Superior temporal gyrus (tissue), 1 donor: ENCODE data around the gene TOP2A.
"Not testable (repeated sequence)": the region's sequence is repeated elsewhere in the genome, so short reads cannot be mapped to it uniquely, and the experiment has no call there.

ENCODE experiments used
- DNase-seq: peaks from one replicate; pipeline ENCODE4 v3.0.0-alpha.2; 2016; ENCODE audit errors: extremely low spot score

TOP2A gene

GRCh38 chr17:40430272-40431230 is 12.9 kb upstream of the TOP2A start:
- no peak for DNase-seq

DNA sequence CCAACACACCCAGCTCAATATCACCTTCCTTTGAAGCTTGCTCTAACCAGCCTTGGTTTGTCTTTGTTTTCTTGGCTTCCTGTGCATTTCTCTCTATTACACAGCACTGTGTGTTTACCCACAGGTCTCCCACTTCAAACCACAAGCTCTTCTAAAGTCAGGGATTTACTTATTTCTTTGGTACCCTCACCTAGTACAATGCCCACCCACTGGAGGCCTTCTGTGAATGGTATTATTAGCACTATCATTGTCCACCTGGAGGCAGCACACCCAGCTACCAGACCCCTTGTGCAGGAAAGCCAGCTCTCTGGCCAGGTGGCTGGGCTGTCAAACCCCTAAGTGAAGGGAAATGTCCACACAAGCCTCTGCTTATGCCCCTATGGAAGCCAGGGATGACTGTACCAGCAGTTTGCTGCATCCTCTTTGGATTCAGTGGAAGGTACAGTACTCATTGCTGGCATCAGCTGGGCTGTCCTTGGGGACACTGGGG is 9.4 kb upstream of the TOP2A start:
- DNase-seq: no peak

DNA sequence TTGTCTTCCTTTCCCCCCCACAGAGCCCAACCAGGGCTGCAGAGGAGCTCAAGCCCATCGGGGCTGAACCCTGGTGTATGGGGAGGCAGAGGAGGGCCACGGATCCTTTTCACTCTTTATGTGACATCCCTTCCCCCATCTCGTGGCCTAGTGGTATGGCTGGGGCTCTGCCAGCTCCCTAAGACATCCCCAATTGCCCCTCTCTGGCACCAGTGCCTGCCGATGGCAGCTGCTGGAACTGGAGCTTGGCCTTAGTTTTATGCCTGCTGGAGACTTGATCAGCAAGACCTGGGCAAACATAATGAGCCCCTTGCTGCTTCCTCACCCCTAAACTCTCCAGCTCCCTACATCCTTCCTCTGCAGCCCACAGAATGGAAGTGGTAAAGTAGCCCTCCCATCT is 8.0 kb upstream of the TOP2A start:
- DNase-seq: no peak

DNA sequence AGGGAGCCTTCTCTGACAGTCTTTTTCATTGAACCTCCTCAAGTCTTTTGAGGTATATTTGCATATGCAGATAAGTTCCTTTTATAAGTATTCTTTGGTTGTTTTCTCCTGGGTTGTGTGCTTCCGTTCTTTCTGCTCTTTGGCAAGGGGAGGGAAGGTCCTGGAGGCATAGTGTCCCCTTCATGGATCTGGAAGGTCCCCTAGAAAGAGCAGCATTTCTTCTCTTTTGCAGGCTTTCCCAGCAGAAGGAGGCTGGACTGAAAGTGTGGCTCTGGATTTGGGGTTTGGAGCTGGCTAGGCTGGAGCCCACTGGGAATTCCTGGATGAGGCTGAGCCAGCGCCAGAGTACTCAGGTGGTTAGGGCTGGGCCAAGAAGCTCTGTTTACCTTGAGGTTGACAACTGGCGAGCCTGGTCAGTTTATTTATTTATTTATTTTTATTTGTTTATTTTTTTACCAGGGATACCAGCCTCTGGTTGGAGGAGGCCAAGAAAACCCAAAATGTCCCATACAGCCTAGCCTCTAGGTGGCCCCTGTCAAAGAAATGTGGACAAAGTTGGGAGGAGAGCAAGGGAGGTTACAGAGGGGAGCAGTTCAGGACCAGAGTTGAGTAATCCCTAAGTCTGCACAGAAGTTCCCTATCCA is 5.4 kb upstream of the TOP2A start:
- DNase-seq: no peak

GRCh38 chr17:40419559-40420331 is 2.0 kb upstream of the TOP2A start:
- DNase-seq: no peak

- no peak for DNase-seq
These were observed 671 bp upstream of the TOP2A start for GRCh38 chr17:40418428-40418706.

DNA sequence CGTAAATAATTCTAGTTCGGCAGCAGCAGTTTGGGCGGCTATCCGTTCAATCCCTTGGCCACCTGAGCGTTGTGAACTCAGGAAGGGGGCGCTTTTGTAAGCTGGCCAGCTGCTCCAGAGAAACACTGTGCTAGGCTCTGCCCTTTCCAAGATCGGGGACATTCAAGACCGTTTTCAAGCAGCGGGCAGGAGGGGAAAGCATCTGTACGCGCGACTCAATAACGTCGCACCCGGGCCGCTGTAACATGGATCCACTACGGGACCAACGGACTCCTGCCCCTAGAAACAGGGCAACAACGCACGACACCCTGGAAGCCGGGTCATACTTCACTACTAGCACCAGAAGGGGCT is 463 bp downstream of the TOP2A start:
- no peak for DNase-seq

DNA sequence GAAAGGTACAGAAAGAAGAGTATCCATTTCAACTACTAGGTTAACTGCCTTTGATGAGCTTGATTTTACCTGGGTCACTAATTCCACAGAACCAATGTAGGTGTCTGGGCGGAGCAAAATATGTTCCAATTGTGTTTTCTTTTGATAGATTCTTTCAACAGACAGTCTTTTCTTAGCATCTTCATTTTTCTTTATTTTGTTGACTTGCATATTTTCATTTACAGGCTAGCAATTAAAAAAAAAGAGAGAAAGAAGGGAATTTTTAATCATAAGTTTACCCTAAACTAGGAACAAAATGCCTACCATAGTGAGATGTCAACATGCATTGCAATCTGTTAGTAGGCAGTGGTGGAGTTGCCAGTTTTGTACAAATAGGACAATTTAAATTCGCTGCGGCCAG is 1.0 kb downstream of the TOP2A start:
- no peak for DNase-seq

- peak; percentile 63 for DNase-seq
These were observed 2.3 kb downstream of the TOP2A start for GRCh38 chr17:40415390-40415789.

DNA sequence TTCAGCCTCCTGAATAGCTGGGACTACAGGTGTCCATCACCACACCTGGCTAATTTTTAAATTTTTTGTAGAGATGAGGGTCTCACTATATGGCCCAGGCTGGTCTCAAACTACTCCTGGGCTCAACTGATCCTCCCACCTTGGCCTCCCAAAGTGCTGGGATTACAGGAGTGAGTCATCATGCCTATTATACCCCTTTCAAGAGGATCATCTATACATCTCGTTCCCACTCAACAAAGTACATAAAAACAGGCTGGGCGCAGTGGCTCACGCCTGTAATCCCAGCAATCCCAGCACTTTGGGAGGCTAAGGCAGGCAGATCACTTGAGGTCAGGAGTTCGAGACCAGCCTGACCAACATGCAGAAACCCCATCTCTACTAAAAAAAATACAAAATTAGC is 3.4 kb downstream of the TOP2A start:
- DNase-seq: not testable (repeated sequence)

DNA sequence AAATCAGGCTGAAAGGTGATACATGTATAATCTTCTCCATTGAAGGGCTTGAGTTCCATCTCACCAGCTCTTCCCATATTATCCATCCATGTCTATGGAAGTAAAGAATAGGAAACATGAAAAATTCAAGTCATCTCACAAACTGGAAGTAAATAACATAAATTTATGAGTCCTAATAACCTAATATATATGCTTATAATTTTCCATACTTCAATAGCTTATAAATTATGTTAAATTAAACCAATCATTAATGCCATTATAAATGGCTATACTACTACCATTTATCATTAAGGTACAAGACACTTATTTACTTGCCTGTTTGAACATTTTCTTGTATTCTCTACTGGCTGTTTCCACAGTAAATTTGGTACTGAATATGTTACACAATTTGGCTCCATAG is 4.8 kb downstream of the TOP2A start:
- DNase-seq: no peak

DNA sequence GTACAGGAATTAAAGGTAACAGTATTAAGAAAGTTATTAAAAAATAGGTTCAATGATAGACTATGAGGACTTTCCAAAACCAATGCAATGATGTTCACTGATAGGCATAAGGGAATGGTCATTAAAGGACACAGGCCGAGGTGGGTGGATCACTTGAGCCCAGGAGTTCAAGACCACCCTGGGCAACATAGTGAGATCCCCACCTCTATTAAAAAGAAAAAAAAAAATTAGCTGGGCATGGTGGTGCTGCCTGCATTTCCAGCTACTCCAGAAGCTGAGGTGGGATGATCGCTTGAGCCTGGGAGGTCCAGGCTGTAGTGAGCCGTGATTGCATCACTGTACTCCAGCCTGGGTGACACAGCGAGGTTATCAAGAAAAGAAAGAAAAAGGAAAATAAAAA is 5.9 kb downstream of the TOP2A start:
- no peak for DNase-seq

- DNase-seq: no peak
These were observed 7.6 kb downstream of the TOP2A start for GRCh38 chr17:40410082-40410481.

DNA sequence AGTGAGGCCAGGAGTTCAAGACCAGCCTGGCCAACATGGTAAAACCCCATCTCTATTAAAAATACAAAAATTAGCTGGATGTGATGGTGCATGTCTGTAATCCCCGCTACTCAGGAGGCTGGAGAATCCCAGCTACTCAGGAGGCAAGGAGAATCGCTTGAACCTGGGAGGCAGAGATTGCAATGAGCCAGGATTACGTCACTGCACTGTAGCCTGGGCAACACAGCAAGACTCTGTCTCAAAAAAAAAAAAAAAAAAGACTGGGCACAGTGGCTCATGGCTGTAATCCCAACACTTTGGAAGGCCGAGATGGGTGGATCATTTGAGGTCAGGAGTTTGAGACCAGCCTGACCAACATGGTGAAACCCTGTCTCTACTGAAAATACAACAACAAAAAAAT is 8.2 kb downstream of the TOP2A start:
- DNase-seq: not testable (repeated sequence)

DNA sequence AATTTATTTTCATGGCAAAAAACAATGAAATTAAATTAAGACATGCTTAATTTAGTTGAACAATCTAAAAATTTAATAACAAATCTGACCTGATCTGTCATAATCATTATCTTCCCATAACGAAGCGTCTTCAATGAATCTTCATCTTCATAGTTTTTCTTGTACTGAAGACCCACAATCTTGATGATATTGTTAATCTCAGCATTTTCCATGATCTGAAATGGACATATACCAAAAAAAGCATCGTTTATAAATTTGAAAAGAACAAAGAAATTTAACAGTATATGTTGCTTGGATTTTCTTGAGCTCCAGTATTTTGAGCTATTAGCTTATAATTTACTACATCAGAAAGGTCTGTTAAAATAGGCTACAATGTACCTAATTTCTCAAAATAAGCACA is 10.2 kb downstream of the TOP2A start:
- DNase-seq: no peak

DNA sequence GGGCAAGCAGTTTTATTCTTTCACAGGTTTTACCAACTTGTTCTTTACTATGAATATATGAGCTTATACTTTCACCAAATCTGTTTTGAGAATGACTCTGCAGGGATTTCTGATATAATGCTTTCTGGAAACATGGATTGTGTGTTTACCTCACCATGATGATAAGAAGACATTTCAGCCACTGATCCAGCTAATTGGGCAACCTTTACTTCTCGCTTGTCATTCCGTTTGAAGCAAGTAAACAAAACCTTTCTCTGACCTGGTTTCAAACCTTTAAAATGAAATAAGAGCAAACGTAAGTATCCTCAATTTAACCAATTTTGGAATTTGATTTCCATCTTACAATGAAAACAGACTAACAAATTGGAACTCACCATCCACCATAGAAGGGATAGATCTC is 13.7 kb downstream of the TOP2A start:
- DNase-seq: no peak

DNA sequence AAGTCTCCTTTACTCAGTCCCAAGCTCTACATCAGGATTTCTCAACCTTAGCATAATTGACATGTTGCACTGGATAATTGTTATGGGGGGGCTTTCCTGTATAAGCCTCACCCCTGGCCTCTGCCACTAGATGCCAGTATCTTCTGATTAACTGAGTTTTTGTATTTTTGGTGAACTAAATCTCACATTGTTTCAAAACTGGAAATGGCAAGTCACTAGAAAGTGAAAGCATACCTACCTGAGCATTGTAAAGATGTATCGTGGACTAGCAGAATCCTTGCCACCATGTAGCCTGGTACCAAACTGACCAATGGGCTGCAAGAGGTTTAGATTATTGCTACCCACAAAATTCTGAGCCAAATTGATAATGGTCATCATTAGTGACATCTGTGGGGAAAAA is 15.0 kb downstream of the TOP2A start:
- no peak for DNase-seq

- peak; percentile 84 for DNase-seq
These were observed 18.5 kb downstream of the TOP2A start for GRCh38 chr17:40399185-40399584.

- not testable (repeated sequence) for DNase-seq
These were observed 31.1 kb downstream of the TOP2A start for GRCh38 chr17:40386555-40386954.

- DNase-seq: no peak
These were observed 35.4 kb downstream of the TOP2A start for GRCh38 chr17:40382251-40382650.

GRCh38 chr17:40378966-40379365 is 38.7 kb downstream of the TOP2A start:
- no peak for DNase-seq

DNA sequence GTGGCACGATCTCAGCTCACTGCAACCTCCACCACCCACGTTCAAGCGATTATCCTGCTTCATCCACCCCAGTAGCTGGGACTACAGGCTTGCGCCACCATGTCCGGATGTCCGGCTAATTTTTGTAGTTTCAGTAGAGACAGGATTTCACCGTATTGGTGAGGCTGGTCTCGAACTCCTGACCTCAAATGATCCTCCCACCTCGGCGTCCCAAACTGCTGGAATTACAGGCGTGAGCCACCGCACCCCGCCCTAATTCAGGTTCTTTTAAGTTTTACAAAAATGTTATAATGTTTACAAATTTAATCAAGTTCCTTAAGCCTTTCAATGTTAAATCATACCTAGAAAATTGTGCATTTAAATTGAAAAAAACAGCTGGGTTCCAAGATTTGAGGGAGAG is 39.9 kb downstream of the TOP2A start:
- DNase-seq: no peak

GRCh38 chr17:40376541-40376940 is 41.2 kb downstream of the TOP2A start:
- DNase-seq: not testable (repeated sequence)
